ENCODE results near the gene UVRAG. TPM values are rescaled to one million over a fixed set of nuclear protein-coding genes. Genes with fewer than 3 reads are reported as not detected.

UVRAG gene
- total RNA-seq, 3 donors from 2014 or later (not counting 1 experiment from before 2014, with no cell fraction given): 39.9 to 52.5 (median 41.4) TPM

GRCh38 chr11:76162336-76163288, 347.6 kb downstream of the UVRAG start:
- H3K27ac ChIP-seq (ENCODE audit: low read length): no peak overlapping the region
- no peak overlapping the region for H3K4me3 ChIP-seq (ENCODE audit: low read length)
- 92% methylated on average over 14 of the region's 15 CpGs for WGBS (ENCODE audit: insufficient coverage)
- intact Hi-C loops (cut with micrococcal nuclease): no loop called here
- H3K4me1 Mint-ChIP-seq: peaks cover 11 to 37% of the 10 kb centered on the region in 2 donors
- H3K27ac Mint-ChIP-seq: peak overlapping the region; percentile 29 to 76
- peak overlapping the region; percentile 55 for H3K4me3 Mint-ChIP-seq
- H3K27me3 Mint-ChIP-seq (ENCODE audit: low read depth in 2 of 2): no peaks in the 10 kb centered on the region
- peaks cover 47% of the 10 kb centered on the region for H3K4me1 ChIP-seq (ENCODE audit: control insufficient read depth, insufficient read depth, low read length)
- H3K36me3 ChIP-seq (ENCODE audit: control insufficient read depth, insufficient read depth, low read length): no peaks in the 10 kb centered on the region
- H3K9me3 ChIP-seq (ENCODE audit: control insufficient read depth, insufficient read depth, low read length): no peaks in the 10 kb centered on the region
- DNase-seq: no peak
- TF ChIP-seq CTCF (IDR thresholded peaks at IDR 0.05): no peak
- no peaks in the 10 kb centered on the region for H3K27me3 ChIP-seq (ENCODE audit: control insufficient read depth, insufficient read depth, low read length)
- H3K9me3 Mint-ChIP-seq: no peaks in the 10 kb centered on the region
- ATAC-seq: no peak
- H3K36me3 Mint-ChIP-seq: no peaks in the 10 kb centered on the region

GRCh38 chr11:76163289-76163880, 348.4 kb downstream of the UVRAG start:
- Histone ChIP-seq H3K36me3 (ENCODE audit: control insufficient read depth, insufficient read depth, low read length) (no peaks in the 10 kb centered on the region), H3K9me3 (ENCODE audit: control insufficient read depth, insufficient read depth, low read length) (no peaks in the 10 kb centered on the region), H3K27ac (ENCODE audit: low read length) (no peak overlapping the region), H3K27me3 (ENCODE audit: control insufficient read depth, insufficient read depth, low read length) (no peaks in the 10 kb centered on the region), H3K4me3 (ENCODE audit: low read length) (no peak overlapping the region), H3K4me1 (ENCODE audit: control insufficient read depth, insufficient read depth, low read length) (peaks cover 47% of the 10 kb centered on the region)
- H3K27ac Mint-ChIP-seq: no peak overlapping the region
- WGBS (ENCODE audit: insufficient coverage): 89% methylated on average over 11 of the region's 11 CpGs
- H3K4me1 Mint-ChIP-seq: peaks cover 11 to 37% of the 10 kb centered on the region in 2 donors
- no peak overlapping the region for H3K4me3 Mint-ChIP-seq
- no peaks in the 10 kb centered on the region for H3K36me3 Mint-ChIP-seq
- ATAC-seq (no peak), DNase-seq (no peak)
- no peak for TF ChIP-seq CTCF (IDR thresholded peaks at IDR 0.05)
- intact Hi-C loops (cut with micrococcal nuclease): no loop called here
- no peaks in the 10 kb centered on the region for H3K27me3 Mint-ChIP-seq (ENCODE audit: low read depth in 2 of 2)
- no peaks in the 10 kb centered on the region for H3K9me3 Mint-ChIP-seq

- no peak for TF ChIP-seq CTCF (IDR thresholded peaks at IDR 0.05)
- intact Hi-C loops (cut with micrococcal nuclease): no loop called here
- Mint-ChIP-seq H3K4me1 (peaks cover 11 to 37% of the 10 kb centered on the region in 2 donors), H3K9me3 (no peaks in the 10 kb centered on the region), H3K4me3 (no peak overlapping the region), H3K36me3 (no peaks in the 10 kb centered on the region), H3K27me3 (ENCODE audit: low read depth in 2 of 2) (no peaks in the 10 kb centered on the region), H3K27ac (no peak overlapping the region)
- Histone ChIP-seq H3K4me1 (ENCODE audit: control insufficient read depth, insufficient read depth, low read length) (peaks cover 47% of the 10 kb centered on the region), H3K4me3 (ENCODE audit: low read length) (no peak overlapping the region), H3K27me3 (ENCODE audit: control insufficient read depth, insufficient read depth, low read length) (no peaks in the 10 kb centered on the region), H3K27ac (ENCODE audit: low read length) (no peak overlapping the region), H3K9me3 (ENCODE audit: control insufficient read depth, insufficient read depth, low read length) (no peaks in the 10 kb centered on the region), H3K36me3 (ENCODE audit: control insufficient read depth, insufficient read depth, low read length) (no peaks in the 10 kb centered on the region)
- WGBS (ENCODE audit: insufficient coverage): 88% methylated on average over 13 of the region's 13 CpGs
- ATAC-seq (no peak), DNase-seq (no peak)
Observed at GRCh38 chr11:76164081-76164480, 349.1 kb downstream of the UVRAG start.

All from natural killer cell (primary cell).